ENCODE measurements around the gene BCL11B.

- TF ChIP-seq CTCF (IDR thresholded peaks at IDR 0.05; ENCODE audit: low read length) (no peak), EZH2 (IDR thresholded peaks at IDR 0.05; ENCODE audit: borderline replicate concordance, low read length) (no peak)
Observed at GRCh38 chr14:99127651-99128167, 144.3 kb downstream of the BCL11B start.
